ENCODE measurements around the gene COX6B2.

Gene COX6B2

DNA sequence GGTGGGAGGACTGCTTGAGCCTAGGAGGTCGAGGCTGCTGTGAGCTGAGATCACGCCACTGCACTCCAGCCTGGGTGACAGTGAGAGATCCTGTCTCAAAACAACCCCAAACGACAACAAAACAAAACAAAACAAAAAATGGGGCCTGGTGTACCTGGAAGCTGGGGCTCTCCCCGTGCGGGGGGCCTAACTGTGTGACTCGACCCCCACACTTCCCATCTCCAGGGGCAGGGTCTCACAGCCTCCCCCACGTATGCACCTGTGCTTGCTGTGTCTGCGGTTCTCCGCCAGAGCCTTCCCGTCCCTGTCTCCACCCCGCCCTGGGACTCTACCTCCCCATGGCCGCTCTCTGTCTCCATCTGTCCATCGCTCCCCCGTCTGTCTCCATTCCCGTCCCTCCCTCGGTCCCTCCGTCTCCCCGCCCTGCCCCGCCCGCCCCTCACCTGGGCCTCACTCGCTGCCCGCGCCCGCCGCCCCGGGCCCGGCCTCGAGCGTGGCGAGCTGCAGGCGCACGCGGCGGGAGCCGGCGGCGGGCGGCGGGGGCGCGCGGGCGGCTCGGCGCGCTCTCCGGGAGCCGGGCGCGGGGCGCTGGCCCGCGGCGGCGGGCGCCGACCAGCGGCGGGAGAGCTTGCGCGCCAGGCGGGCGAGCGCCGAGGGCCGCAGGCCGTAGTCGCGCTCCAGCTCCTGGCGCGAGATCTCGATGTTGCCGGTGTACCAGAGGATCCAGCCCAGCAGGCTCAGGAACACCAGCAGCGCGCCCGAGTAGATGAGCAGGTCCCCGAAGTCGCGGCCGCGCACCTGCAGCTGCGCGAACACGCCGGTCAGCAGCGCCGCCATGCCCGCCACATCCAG, 29.0 kb upstream of the COX6B2 start:
- DNase-seq (ENCODE audit: low spot score): peak; percentile 65
- no peak for FAIRE-seq

DNA sequence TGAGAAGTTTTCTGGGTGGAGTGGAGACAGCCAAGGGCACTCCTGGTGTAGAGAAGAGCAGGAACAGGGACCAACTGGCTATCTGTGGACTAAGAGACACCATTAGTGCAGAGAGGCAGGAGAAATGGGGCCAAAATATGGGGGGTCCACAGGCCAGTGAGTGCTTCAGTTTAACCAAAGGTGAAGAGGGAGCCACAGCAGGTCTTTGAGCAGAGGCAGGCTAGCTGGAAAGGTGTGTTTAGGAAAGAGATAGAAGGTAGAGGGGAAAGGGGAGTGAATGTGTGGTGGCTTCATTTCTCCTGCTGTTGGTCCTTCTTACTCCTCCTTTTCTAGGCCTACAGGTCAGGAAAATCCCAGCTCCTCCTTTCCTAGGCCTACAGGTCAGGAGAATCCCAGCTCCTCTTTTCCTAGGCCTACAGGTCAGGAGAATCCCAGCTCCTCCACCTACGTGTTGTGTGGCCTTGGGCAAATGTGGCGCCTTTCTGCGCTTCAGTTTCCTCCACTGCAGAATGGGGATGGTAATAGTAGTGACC, 28.1 kb upstream of the COX6B2 start:
- no peak for FAIRE-seq
- no peak for DNase-seq (ENCODE audit: low spot score)

DNA sequence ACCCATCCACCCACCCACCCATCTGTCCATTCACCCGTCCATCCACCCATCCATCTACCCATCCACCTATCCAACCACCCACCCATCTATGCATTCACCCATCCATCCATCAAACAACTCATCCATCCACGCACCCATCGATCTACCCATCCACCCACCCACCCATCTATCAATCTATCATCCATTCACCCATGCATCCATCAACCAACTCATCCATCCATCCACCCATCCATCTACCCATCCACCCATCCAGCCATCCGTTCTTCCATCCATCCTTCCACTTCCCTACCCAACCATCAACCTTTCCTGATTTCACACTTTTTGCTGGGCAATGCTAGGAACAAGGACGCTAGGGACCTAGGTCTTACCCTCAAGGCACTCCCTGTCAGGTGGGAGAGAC, 27.5 kb upstream of the COX6B2 start:
- DNase-seq (ENCODE audit: low spot score): no peak
- peak; percentile 77 for FAIRE-seq

DNA sequence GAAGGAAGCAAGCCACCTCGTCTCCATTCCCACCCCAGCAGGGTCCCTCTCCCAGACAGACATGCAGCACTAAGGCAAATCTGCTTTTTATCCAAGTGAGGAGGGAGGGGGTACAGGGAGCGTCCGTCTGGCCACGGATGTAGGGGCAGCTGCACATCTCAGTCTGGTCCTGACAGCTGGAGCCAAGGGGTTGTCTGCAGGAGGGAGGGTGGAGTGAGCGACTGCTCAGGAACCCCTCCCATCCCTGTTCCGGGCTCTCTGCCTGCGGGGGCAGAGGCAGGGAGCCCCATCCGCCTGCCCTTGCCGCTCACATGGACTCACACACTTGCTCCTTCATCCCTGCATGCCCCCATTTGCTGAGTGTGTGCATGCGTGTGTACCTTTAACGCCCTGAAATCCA, 24.7 kb upstream of the COX6B2 start:
- FAIRE-seq: no peak

DNA sequence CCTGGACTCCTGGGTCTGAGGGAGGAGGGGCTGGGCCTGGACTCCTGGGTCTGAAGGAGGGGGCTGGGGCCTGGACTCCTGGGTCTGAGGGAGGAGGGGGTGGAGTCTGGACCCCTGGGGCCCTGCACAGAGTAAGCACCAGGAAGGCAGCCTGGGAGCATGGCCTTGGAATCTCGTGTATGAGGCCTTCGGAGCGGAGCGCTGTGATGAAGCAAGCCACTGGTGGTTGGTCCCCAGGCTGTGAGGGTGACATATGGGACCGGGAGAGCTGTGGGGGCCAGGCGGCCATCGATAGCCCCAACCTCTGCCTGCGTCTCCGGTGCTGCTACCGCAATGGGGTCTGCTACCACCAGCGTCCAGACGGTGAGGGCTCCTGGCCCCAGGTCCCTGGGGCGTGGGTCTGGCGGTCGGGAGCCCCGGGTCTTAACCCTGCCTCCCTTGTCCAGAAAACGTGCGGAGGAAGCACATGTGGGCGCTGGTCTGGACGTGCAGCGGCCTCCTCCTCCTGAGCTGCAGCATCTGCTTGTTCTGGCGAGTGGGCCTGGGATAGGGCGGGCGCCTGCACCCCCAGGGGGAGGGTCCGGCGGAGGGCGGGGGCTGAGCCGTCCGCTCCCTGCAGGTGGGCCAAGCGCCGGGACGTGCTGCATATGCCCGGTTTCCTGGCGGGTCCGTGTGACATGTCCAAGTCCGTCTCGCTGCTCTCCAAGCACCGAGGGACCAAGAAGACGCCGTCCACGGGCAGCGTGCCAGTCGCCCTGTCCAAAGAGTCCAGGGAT, 23.0 kb upstream of the COX6B2 start:
- FAIRE-seq (no peak), DNase-seq (ENCODE audit: low spot score) (no peak)

More for the DNA sequence above, 24.7 kb upstream of the COX6B2 start:
- DNase-seq (ENCODE audit: low spot score): no peak

DNA sequence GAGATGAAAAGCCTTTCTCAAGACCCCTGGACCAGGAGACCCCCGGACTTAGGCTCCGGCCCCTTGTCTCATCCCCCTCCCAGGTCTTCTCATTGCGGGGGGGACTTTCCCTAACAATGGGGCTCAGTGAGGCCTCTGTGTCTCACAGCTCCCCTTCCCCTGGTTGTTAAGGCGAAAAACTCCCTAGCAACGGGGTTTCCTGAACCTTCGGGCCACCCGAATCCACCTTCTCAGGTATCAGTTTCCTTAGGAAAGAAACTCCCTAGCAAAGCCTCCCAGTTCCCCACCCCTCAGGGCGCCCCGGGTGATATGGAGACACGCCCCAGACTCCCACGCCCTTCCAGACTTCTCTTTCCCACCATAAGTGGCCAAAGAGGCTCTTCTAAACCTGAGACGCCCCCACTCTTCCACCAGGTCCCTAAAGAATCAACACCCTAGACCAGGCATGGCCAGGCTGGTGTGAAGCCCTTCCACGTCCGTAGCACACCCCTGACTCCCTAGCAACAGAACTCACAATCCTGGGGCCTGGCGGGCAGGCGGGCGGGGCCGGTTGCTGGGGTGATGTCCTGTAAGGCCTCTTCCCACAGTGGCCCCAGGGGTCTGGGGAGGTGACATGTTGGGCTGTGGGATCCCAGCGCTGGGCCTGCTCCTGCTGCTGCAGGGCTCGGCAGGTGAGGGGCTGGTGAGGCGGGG, 21.9 kb upstream of the COX6B2 start, which contains the start of gene TMEM190:
Gene TMEM190 (plus strand): TSS at position 586 of the 693 bp plus-strand sequence. CDS start 28 bp downstream, at position 614.
- FAIRE-seq (no peak), DNase-seq (ENCODE audit: low spot score) (no peak)

DNA sequence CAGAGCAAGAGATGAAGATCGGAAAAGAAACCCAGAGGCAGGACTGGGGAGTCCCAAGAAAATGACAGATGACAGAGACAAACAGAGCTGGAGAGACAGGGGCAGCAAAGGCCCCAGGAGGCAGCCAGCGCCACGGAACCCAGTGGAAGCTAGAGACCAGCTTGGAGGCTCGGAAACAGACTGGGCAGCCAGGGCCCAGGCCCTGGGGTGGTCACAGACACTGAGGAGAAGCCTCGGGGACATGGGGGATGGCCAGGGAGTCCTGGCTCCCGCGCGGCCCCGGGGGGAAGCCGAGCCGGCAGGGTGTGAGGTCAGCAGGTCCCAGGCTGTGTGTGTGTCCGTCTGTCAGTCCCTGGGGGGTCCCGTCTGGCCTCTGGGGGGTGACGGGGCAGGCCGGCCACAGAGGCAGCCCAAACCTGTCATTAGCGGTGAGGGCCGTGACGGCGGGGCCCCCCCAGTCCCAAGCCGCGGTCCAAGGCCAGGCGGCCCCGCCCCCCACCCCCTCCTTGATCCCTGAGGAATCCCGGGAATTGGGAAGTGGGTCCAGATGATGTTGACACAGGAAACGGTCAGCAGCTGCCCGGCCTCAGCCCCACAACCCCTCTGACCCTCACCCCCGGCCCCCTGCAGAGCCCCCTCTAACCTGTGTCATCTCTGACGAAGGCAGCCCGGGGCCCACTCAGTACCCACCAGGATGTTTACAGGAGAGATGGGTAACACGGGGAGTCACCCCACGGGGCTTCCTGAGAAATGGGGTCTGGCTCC, 19.7 kb upstream of the COX6B2 start:
- FAIRE-seq: no peak
- no peak for DNase-seq (ENCODE audit: low spot score)

DNA sequence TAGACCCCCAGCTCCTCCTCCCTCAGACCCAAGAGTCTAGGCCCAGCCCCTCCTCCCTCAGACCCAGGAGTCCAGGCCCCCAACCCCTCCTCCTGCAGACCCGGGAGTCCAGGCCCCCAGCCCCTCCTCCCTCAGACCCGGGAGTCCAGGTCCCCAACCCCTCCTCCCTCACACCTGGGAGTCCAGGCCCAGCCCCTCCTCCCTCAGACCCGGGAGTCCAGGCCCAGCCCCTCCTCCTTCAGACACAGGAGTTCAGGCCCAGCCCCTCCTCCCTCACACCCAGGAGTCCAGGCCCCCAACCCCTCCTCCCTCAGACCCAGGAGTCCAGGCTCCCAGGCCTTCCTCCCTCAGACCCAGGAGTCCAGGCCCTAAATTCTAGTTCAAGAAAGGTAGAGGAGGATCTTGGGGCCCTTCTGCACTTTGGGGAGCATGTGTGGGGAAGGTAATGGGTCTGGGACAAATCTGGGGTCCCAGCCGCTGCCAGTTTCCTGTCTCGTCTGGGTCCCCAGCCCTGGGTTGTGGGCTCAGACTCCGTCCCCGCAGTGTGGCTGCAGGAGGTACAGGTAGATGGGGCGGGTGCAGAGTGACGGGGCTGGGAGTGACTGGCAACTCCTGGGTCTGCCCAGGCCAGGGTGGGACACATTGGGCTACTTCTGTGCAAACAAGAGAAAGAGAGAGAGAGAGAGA, 18.9 kb upstream of the COX6B2 start:
- DNase-seq (ENCODE audit: low spot score): no peak
- FAIRE-seq: no peak

DNA sequence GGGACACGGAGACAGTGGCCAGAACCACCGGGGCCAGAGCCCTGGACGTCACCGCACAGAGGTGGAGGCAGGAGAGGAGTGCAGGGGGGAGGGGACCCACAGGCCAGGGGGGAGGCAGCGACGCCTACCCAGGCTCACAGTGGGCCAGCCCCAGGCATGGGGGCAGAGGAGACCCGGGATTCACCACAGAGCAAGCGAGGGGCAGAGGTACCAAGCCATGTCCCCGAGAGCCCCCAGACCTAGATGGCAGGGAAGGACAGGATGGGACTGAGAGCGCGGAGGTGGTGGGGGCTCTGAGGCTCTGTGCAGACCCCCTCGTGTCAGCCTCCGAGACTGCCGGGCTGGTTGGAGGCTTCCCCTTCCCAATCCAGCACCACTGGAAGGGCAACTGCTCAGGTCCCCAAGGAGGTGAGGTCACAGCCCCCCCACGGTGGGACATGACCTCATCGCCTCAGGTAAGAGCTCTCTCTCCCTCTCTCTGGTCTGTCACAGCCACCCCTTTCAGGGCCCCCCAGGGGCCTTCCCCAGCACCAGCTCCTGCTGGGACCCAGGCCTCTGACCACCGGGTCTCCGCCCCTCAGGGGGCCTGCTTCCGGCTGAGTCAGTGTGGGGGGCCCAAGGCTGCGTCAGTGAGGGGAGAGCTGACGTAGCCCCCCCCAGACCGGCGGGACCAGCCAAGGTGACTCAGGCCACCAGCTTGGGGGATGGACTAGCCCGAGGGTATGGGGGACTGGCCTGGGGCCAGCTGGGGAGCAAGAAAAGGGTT, 18.0 kb upstream of the COX6B2 start:
- FAIRE-seq: no peak
- DNase-seq (ENCODE audit: low spot score): peak; percentile 35

DNA sequence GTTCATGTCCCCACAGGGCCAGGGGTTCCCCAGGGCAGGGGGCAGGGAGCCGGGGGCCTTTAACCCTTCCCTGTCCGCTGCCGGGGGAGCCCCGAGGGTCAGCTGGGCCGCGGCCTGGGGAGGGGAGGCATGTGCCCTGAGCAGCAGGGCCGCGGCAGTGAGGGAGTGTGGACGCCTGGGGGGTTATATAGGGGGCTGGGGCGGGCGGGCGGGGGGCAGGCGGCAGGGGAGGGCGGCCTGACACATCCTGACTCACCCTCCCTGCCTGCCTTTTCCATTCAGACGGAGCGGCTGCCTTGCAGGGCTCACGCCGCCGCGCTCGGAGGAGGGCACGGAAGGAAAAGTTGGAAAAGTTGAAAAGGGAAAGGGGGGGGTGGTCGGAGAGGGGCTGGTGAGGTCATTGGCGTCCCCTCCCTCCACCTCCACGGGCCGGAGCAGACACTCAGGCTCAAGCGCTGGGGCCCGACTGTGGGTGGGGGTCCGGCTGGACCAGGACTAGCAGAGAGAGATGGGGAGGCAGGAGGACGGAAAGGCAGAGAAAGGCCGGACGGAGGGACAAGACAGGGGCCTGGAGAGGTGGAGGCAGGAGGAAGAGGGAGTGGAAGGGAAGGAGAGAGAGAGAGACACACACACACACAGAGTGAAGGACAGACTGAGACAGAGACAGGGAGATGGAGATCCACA, 15.9 kb upstream of the COX6B2 start, which contains the start of gene IL11:
Gene IL11 (minus strand): TSS at position 159 of the 684 bp plus-strand sequence. CDS start 153 bp downstream, at position 6.
- peak; percentile 84 for DNase-seq (ENCODE audit: low spot score)

DNA sequence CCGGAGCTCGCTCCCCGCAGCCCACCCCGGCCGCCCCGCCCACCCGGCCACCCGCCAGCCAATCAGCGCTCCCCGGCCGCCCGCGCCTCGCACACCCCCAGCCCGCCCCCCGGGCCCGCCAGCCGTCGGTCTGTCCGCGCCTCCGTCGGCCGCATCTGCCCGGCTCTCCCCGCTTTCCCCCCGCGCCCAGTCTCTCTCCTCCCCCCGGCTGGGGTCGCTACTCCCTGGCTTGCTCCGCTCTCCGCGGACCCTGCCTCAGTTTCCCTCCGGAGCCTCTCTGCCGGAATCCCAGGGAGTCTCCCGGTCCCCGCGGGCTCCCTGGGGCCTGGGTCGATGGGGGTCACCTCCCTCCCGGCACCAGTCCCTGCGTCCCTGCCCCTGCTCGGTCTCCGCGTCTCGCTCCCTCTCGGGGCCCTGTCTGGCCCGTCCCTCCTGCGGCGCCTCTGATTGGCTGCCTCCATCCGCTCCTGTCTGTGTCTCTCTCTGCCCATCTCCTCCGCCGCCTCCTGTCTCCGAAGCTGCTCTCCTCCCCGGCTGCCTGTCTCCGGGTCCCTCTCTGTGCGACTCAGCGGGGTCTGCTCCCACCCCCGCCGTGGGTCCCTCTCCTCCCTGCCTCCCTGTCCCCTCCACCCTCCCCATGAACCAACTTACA, 15.3 kb upstream of the COX6B2 start:
- DNase-seq (ENCODE audit: low spot score): peak; percentile 90
- no peak for FAIRE-seq

More for the DNA sequence above, 15.9 kb upstream of the COX6B2 start, which contains the start of gene IL11:
- peak; percentile 79 for FAIRE-seq

DNA sequence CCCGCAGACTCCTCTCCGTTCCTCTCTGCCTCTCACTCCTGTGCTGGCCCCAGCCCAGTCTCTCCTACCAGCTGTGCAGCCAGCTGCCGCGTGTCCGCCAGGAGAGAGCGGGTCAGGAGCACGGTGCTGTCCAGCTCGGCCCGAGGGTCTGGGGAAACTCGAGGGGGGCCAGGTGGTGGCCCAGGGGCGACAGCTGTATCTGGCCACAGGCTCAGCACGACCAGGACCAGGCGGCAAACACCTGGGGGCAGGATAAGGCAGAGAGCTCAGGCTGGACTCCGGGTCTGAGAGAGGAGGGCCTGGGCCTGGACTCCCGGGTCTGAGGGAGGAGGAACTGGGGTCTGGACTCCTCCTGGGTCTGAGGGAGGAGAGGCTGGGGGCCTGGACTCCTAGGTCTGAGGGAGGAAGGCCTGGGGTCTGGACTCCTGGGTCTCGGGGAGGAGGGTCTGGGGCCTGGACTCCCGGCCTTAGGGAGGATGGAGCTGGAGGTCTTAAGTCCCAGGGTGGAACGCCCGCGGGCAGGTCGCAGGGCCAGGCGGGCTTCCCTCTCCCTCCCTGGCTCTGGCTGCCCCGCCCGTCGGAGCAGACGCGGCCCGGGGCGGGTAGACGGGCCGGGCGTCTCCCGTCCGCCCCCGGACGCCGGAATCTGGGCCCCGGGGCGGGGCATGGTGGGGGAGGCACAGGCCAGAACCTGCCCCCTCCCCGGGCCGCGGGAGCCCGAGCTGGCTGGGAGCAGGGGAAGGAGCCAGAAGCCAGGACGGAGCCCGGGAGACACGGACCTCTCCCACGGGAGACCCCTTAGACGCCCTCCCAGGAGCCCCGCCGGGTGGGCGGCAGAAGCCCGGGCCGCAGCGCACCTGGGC, 14.4 kb upstream of the COX6B2 start:
- FAIRE-seq: no peak
- peak; percentile 85 for DNase-seq (ENCODE audit: low spot score)

DNA sequence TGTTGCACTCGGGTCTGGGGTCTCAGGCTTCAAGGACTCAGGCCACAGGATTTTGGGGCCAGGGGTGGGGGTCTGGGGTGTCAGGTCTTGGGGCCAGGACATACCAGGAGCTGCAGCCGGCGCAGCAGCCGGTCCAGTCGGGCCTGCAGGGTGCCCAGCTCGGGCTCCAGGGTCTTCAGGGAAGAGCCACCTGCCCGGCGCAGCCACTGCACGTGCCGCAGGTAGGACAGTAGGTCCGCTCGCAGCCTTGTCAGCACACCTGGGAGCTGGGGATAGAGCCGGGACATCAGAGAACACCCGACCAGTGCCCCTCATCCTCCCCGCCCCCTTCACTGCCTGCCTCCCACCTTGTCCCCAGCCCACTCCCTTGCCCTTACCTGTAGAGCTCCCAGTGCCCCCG, 13.6 kb upstream of the COX6B2 start:
- FAIRE-seq: no peak
- DNase-seq (ENCODE audit: low spot score): no peak

DNA sequence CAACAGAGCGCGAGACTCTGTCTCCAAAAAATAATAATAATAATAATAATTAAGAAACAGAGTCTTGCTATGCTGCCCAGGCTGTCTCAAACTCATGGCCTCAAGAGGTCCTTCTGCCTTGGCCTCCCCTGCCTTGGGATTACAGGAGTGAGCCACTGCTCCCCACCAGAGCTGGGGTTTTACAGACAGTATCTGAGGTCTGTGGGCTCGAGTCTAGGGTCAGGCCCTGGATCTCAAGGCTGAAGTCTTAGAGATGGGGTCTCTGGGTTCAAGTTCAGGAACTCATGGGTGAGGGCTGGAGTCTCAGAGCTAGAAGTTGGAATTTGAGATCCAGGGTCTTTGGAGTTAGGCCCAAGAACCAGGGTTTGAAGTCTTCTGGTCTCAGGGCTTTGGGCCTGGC, 12.3 kb upstream of the COX6B2 start:
- DNase-seq (ENCODE audit: low spot score): no peak
- no peak for FAIRE-seq

DNA sequence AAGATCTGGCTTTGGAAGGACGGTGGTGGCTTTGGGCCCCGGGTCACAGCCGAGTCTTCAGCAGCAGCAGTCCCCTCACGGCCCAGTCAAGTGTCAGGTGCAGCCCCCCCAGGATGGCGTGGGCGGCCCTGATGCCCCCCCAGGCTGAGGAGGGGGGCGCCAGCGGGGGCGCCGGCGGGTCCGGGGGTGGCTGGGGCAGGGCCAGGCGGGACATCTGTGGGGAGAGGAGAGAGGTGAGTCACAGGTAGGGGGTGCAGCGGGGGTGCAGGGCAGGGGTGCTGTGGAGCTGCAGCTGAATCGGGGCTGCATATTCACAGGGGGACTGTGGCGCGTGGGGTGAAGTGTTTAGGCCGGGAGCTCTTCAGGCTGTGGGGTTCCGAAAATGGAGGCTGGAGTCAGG, 11.4 kb upstream of the COX6B2 start:
- no peak for DNase-seq (ENCODE audit: low spot score)
- no peak for FAIRE-seq

DNA sequence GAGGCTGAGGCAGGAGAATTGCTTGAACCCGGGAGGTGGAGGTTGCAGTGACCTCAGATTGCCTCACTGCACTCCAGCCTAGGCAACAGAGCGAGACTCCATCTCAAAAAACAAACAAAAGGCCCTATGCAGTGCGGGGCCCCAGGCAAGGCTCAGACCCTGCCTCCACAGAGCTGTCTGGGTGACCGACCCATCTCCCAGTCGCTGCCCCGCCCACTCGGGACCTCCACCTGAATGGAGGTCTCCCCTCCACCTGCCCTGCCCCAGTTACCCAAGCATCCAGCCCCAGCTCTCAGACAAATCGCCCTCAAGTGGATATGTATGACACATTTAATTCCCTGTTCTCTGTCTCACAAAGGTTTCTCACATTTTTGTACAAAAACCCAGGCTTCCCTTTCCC, 10.7 kb upstream of the COX6B2 start:
- FAIRE-seq (no peak), DNase-seq (ENCODE audit: low spot score) (no peak)

DNA sequence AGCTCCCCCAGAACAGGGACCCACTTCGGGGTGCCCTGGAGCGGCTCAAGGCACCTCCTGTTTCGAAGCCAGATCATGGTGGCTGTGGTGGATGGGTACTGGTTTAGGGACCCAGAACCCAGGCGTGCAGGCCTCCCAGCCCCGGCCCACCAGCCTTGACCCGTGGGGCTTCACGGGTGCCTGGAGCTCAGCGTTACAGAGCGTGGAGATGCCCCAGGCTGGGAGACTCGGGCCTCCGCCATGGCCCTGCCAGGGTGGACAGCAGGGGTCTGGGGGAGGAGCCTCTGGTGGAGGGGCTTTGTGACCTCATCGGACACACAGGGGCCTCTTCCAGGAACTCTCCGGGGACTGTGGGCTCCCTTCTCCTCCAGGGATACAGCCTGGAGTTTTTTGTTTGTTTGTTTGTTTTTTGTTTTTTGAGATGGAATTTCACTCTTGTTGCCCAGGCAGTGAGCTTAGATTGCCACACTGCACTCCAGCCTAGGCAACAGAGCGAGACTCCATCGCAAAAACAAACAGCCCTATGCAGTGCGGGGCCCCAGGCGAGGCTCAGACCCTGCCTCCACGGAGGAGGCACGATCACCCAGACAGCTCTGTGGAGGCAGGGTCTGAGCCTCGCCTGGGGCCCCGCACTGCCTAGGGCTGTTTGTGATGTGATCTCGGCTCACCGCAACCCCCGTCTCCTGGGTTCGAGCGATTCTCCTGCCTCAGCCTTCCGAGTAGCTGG, 8.6 kb upstream of the COX6B2 start, which contains the start of gene GARIN5B:
Gene GARIN5B (minus strand): TSS at position 271 of the 727 bp plus-strand sequence. CDS start 194 bp downstream, at position 77.
- no peak for DNase-seq (ENCODE audit: low spot score)
- FAIRE-seq: no peak

Data from urothelium cell line (cell line).